Testis (tissue), 2 donors: ENCODE data around the gene C2orf76.

Experiments used
- POLR2A ChIP-seq: fragments of 450-650 bp; IDR thresholded peaks from one replicate; pipeline ENCODE4 v1.6.1; 2017; ENCODE audit warnings: antibody characterized with exemption, mild to moderate bottlenecking, moderate library complexity
- TF ChIP-seq, protein P1 (sequence below), 3 experiments: fragments of 450-650 bp in 2 of 3; fragments of 200-600 bp in 1 of 3; sonication (generic) in 1 of 3; IDR thresholded peaks; one replicate each; pipeline ENCODE4 v1.5.1; 2016 to 2019; ENCODE audit warnings: antibody characterized with exemption in 3 of 3, mild to moderate bottlenecking in 2 of 3, moderate library complexity in 1 of 3

DNA sequence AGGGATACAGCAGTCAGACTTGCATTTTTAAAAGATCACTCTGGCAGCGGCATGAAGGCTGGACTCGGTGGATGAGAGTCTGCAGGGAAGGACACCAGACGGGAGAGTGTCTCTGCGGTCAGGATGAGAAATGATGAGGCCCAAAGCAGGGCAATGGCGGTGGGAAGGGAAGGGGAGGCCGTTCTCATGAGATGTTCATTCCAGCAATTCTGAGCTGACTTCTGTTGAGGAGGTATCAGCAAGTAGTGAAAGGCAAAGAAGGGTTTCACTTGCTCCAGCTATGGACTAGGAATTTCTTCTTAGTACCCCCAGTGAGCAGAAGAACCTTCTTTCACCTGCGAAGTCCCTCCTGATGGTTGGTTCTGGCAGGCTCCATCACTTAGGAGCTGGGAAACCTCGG, 80.0 kb downstream of the C2orf76 start:
- no peak for TF ChIP-seq POLR2A
- TF ChIP-seq, protein P1, sequence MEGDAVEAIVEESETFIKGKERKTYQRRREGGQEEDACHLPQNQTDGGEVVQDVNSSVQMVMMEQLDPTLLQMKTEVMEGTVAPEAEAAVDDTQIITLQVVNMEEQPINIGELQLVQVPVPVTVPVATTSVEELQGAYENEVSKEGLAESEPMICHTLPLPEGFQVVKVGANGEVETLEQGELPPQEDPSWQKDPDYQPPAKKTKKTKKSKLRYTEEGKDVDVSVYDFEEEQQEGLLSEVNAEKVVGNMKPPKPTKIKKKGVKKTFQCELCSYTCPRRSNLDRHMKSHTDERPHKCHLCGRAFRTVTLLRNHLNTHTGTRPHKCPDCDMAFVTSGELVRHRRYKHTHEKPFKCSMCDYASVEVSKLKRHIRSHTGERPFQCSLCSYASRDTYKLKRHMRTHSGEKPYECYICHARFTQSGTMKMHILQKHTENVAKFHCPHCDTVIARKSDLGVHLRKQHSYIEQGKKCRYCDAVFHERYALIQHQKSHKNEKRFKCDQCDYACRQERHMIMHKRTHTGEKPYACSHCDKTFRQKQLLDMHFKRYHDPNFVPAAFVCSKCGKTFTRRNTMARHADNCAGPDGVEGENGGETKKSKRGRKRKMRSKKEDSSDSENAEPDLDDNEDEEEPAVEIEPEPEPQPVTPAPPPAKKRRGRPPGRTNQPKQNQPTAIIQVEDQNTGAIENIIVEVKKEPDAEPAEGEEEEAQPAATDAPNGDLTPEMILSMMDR (IDR thresholded peaks at IDR 0.05): no peak
